Gastroesophageal sphincter (tissue), 4 donors: ENCODE results near the gene DUSP8. TPM values are rescaled to one million over a fixed set of nuclear protein-coding genes. Genes with fewer than 3 reads are reported as not detected.

Experiments used
- ATAC-seq: fragments of 150-250 bp; one replicate; pipeline ENCODE4 v1.9.1; 2016; ENCODE audit warnings: mild to moderate bottlenecking, moderate library complexity
- H3K27ac ChIP-seq, 4 donors: fragments of 200-600 bp; sonication (generic) in 3 of 4; 1 replicate in 3 of 4; 2 replicates in 1 of 4; pipeline ENCODE4 v1.5.1; 2016 to 2019
- H3K27me3 ChIP-seq: fragments of 200-600 bp; sonication (generic); one replicate; pipeline ENCODE4 v1.5.1; 2019
- H3K36me3 ChIP-seq, 2 donors: fragments of 200-600 bp; sonication (generic); one replicate each; pipeline ENCODE4 v1.5.1; 2019; ENCODE audit warnings: control low read depth in 1 of 2
- H3K4me1 ChIP-seq, 3 donors: fragments of 200-600 bp; sonication (generic); 1 replicate in 2 of 3; 2 replicates in 1 of 3; pipeline ENCODE4 v1.5.1; 2016 to 2019; ENCODE audit warnings: control low read depth in 2 of 3
- H3K4me3 ChIP-seq, 2 donors: fragments of 200-600 bp; sonication (generic); one replicate each; pipeline ENCODE4 v1.5.1; 2019; ENCODE audit warnings: mild to moderate bottlenecking in 1 of 2, moderate library complexity in 1 of 2
- H3K9me3 ChIP-seq, 3 donors: fragments of 200-600 bp; sonication (generic); one replicate each; pipeline ENCODE4 v1.5.1; 2017 to 2019; ENCODE audit warnings: control low read depth in 2 of 3
- CTCF ChIP-seq, 4 experiments: fragments of 200-600 bp in 2 of 4; fragments of 450-650 bp in 2 of 4; sonication (generic) in 1 of 4; IDR thresholded peaks; one replicate each; pipeline ENCODE4 v1.5.1; 2017 to 2019; ENCODE audit warnings: antibody characterized with exemption in 4 of 4, mild to moderate bottlenecking in 2 of 4, moderate library complexity in 2 of 4
- EP300 ChIP-seq: sonication (generic); formaldehyde crosslinking; IDR thresholded peaks from one replicate; pipeline ENCODE4 v1.6.1; 2017; ENCODE audit warnings: antibody characterized with exemption, mild to moderate bottlenecking
- POLR2A ChIP-seq, 2 donors: fragments of 450-650 bp; IDR thresholded peaks; one replicate each; pipeline ENCODE4 v1.6.1; 2017; ENCODE audit warnings: antibody characterized with exemption in 2 of 2, mild to moderate bottlenecking in 2 of 2, moderate library complexity in 1 of 2
- POLR2AphosphoS5 ChIP-seq: sonication (generic); formaldehyde crosslinking; IDR thresholded peaks from one replicate; pipeline ENCODE4 v1.6.1; 2017; ENCODE audit warnings: antibody characterized with exemption
- WGBS, 2 donors: methylation state at CpG; one replicate each; pipeline ENCODE4 v1.1.5; 2018; ENCODE audit warnings: low coverage in 1 of 2; 5-methylcytosine and 5-hydroxymethylcytosine counted together
- total RNA-seq, 4 donors: library from RNA; depleted of rRNA; stranded (reverse); fragments of >200 nt; gene quantifications; one replicate each; pipeline ENCODE4 v1.1.0, GENCODE V29; 2016

DUSP8 gene
- total RNA-seq, 4 donors from 2014 or later = 3.3 to 7.8 (median 4.9) TPM

GRCh38 chr11:1545432-1545831 lies 26.6 kb downstream of the DUSP8 start:
- TF ChIP-seq POLR2AphosphoS5 (no peak), POLR2A (IDR thresholded peaks at IDR 0.05) (no peak), EP300 (no peak), CTCF (IDR thresholded peaks at IDR 0.05) (no peak)
- Histone ChIP-seq H3K27me3 (peaks cover 59% of the 10 kb centered on the region), H3K27ac (no peak overlapping the region), H3K9me3 (no peaks in the 10 kb centered on the region), H3K4me1 (peaks cover 0 to 36% (median 24%) of the 10 kb centered on the region in 3 donors), H3K4me3 (no peak overlapping the region), H3K36me3 (no peaks in the 10 kb centered on the region)
- ATAC-seq = no peak
- 56 to 74% methylated on average over 3 to 5 of the region's 5 CpGs for WGBS, 2 donors

GRCh38 chr11:1544536-1544935 lies 27.5 kb downstream of the DUSP8 start:
- 20% methylated on average over 1 of the region's 6 CpGs; no CpG with 5 or more reads in 1 of the 2 donors for WGBS, 2 donors
- no peaks in the 10 kb centered on the region for H3K36me3 ChIP-seq
- peaks cover 0 to 36% (median 24%) of the 10 kb centered on the region in 3 donors for H3K4me1 ChIP-seq
- no peak overlapping the region for H3K4me3 ChIP-seq
- no peak overlapping the region for H3K27ac ChIP-seq
- H3K9me3 ChIP-seq = no peaks in the 10 kb centered on the region
- ATAC-seq = no peak
- H3K27me3 ChIP-seq = peaks cover 61% of the 10 kb centered on the region
- TF ChIP-seq POLR2AphosphoS5 = no peak
- no peak for TF ChIP-seq POLR2A (IDR thresholded peaks at IDR 0.05)
- no peak for TF ChIP-seq CTCF (IDR thresholded peaks at IDR 0.05)
- no peak for TF ChIP-seq EP300

GRCh38 chr11:1543606-1544263 lies 28.3 kb downstream of the DUSP8 start:
- no peak for ATAC-seq
- Histone ChIP-seq H3K9me3 (no peaks in the 10 kb centered on the region), H3K36me3 (no peaks in the 10 kb centered on the region), H3K27ac (no peak overlapping the region), H3K4me3 (no peak overlapping the region), H3K27me3 (peaks cover 65% of the 10 kb centered on the region), H3K4me1 (peaks cover 0 to 28% (median 24%) of the 10 kb centered on the region in 3 donors)
- TF ChIP-seq POLR2AphosphoS5 (no peak), POLR2A (IDR thresholded peaks at IDR 0.05) (no peak), CTCF (IDR thresholded peaks at IDR 0.05) (no peak), EP300 (no peak)
- WGBS, 2 donors = no CpG with 5 or more reads among the region's 13 CpGs

GRCh38 chr11:1542267-1542666 lies 29.8 kb downstream of the DUSP8 start:
- H3K9me3 ChIP-seq = no peaks in the 10 kb centered on the region

More at GRCh38 chr11:1542267-1542666, 29.8 kb downstream of the DUSP8 start:
- WGBS, 2 donors = 20% methylated on average over 1 of the region's 10 CpGs; no CpG with 5 or more reads in 1 of the 2 donors
- Histone ChIP-seq H3K36me3 (no peaks in the 10 kb centered on the region), H3K4me1 (peaks cover 0 to 16% (median 10%) of the 10 kb centered on the region in 3 donors), H3K27me3 (peaks cover 57% of the 10 kb centered on the region), H3K27ac (no peak overlapping the region), H3K4me3 (no peak overlapping the region)
- TF ChIP-seq EP300 (no peak), POLR2A (IDR thresholded peaks at IDR 0.05) (no peak), CTCF (IDR thresholded peaks at IDR 0.05) (no peak), POLR2AphosphoS5 (no peak)
- ATAC-seq = no peak
